NCI-H1417 treated with DMSO at 0.1 percent for 48 hours (cell line): Measurements from ENCODE around the gene SLC29A2.
"Not testable (repeated sequence)": the region's sequence is repeated elsewhere in the genome, so short reads cannot be mapped to it uniquely, and the experiment has no call there.

Experiments
- DNase-seq: peaks from one replicate; lab custom pipeline; 2025; lab: John Stamatoyannopoulos, UW

Gene SLC29A2

DNA sequence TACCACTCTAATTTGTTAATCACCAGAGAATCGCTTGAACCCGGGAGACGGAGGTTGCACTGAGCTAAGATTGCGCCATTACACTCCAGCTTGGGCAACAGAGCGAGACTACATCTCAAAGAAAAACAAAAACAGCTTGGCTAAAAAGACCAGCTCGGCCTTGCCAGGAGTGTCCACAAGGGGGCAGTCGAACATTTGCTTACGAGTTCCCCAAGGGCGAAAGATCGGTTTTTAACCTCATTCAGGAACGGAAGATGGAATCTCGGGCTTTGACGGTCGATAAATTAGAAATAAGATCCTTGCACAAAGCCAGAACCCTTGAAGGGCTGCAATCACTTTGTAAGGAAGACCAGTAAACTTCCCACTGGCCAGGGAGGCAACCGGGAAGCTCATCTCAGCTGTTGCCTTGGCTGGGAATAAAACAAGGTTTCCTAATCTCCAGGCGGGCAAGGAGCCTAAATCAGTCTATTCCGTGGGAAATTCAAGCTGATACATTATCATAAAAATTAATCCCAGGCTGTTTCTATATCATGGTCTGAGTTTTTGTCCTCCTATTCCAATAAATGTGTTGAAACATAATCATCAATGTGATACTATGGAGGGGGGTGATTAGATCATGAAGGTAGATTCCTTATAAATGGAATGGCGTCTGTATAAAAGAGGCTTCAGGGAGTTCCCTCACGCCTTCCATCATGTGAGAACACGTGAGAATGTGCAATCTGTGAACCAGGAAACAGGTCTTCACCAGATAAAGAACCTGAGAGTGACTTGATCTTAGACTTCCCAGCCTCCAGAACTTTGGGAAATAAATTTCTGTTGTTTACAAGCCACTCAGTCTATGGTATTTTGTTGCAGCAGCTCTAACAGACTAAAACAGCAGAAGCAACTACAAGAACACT is 14.9 kb upstream of the SLC29A2 start:
- peak; percentile 62 for DNase-seq

DNA sequence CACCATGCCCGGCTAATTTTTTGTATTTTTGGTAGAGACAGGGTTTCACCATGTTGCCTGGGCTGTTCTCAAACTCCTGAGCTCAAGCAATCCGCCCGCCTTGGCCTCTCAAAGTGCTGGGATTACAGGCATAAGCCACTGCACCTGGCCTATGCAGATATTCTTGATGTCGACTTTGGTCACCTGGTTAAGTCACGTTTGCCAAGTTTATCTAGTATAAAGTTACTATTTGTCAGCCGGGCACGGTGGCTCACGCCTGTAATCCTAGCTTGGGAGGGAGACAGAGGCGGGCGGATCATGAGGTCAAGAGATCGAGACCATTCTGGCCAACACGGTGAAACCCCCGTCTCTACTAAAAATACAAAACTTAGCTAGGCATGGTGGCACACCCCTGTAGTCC is 12.8 kb upstream of the SLC29A2 start:
- not testable (repeated sequence) for DNase-seq

- DNase-seq, result not testable (repeated sequence)
Observed at GRCh38 chr11:66380264-66380663, 8.7 kb upstream of the SLC29A2 start.

GRCh38 chr11:66373690-66374287 is 2.2 kb upstream of the SLC29A2 start:
- DNase-seq, result not testable (repeated sequence)

DNA sequence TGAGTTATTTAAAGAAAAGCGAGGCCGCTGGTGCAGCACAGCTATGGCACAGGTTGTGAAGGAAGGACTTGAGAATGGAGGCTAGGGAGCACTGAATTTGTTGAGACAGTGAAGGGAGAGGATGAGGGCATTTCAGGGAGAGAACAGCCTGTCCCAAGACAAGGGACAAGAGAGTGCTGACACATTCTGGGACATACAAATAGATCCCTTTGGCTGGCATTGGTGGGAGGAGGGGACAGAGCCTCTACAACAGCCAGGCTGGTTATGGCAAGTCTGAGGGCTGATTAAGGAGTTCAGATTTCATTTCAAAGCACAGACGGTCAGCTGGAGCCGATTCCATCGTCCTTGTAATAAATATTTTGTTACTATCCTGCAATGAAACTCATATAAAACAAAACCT is 1.7 kb upstream of the SLC29A2 start:
- DNase-seq, result no peak

GRCh38 chr11:66369073-66369894 is 2.3 kb downstream of the SLC29A2 start:
- no peak for DNase-seq

DNA sequence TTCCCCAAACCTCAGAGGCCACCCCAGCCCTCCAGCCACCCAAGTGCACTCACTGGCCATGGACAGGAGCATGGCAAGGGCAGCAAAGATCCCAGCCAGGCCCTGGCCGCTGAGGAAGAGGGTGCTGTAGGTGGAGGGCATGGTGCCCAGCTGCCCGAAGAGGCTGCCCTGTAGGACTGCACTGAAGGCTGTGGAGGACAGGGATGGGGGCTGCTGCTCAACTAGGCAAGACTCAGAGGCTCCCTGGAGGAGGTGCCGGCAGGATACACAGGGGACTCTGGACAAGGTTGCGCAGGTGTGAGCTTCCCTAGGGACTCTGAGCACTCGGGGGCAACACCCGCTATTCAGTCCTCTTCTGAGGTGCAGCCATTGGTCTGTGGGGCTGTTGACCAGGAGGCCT is 3.1 kb downstream of the SLC29A2 start:
- DNase-seq, result no peak

DNA sequence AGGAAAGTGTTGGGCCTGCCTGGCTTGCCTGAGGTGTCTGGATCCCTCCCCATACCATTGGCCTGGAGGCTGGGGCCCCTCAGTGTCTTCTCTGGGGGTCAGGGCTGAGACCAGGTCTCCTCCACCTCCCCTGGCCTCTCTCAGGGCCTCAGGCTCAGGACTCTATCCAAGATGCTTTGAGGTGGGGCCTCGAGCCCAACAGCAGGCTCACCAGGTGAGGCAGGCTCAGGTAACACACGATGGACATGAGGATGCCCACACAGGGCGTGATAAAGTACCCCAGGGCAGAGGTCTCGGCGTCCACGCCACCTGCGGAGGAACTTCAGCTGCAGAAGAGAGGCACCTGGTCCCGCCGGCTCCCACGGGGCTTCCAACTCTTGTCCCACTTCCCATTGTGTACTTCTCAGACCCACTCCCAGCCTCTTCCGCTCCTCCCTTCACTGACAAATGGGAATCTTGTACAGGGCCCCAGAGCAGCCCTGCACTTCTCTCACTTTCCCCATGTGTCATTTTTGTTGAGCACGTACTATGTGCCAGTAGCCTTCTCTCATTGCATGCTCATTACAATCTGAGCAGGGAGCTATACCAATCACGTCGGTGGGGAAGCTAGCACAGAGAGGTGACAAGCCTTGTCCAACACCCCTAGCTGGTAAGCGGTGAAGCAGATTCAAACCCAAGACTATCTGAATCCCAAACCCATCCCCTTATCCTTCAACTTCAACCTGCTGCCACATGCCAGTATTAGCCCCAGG is 3.8 kb downstream of the SLC29A2 start:
- no peak for DNase-seq

GRCh38 chr11:66366844-66367477 is 4.6 kb downstream of the SLC29A2 start:
- DNase-seq, result no peak

DNA sequence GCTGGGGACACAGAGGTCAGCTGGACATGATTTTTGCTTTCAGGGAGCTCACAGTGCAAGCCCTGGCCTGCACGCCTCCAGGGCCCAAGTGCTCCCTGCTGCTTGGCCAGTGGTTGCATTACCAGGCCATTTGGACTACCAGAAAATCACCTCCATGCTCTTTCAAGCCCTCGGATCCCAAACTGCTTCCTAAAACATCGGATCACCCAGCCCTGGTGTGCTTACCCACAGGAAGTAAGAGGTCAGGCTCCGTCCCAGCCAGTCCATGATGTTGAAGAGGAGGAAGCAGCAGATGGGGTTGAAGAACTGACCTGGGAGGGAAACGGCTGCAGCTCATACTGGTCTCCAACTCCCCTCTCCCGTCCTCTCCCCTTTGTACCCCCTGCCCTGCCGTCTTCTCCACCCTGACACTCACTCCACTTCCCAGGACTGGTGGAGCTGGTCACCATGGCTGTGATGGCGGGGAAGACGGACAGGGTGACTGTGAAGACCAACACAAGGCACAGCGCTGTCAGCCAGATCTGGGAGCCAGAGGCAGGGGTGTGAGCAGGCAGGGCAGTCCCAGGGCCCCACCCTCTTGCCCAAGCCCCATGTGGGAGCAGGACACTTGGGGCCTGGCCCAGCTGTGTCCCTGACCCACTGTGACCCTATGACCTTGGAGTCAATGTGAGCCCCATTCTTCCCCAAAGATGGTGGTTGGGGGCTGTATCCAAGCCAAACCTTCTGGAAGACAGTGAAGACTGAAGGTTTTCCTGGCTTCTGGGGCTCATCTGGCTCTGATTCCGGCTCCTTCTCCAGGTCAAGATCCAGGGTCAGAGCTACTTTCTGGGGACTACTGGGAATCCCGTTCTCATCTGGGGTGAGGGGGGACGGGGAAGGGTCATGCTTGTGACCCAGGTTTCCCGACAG is 5.6 kb downstream of the SLC29A2 start:
- DNase-seq, result no peak

DNA sequence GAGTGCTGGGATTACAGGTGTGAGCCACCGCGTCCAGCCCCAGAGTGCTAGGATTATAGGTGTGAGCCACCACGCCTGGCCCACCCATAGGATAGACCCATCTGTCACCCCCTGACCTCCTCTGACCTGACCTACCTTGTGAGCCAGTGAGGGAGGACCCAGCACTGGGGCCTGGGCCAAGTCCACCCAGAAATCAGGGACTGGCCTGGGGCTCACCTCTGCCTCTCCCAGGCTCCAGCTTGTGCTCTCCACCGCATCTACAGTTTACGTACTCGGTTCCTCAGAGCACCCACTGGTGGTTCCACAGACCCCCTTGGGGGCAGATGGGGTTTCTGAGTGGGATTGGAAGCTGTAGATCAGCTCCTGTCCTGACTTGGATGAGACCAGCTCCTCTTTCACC is 6.4 kb downstream of the SLC29A2 start:
- no peak for DNase-seq

DNA sequence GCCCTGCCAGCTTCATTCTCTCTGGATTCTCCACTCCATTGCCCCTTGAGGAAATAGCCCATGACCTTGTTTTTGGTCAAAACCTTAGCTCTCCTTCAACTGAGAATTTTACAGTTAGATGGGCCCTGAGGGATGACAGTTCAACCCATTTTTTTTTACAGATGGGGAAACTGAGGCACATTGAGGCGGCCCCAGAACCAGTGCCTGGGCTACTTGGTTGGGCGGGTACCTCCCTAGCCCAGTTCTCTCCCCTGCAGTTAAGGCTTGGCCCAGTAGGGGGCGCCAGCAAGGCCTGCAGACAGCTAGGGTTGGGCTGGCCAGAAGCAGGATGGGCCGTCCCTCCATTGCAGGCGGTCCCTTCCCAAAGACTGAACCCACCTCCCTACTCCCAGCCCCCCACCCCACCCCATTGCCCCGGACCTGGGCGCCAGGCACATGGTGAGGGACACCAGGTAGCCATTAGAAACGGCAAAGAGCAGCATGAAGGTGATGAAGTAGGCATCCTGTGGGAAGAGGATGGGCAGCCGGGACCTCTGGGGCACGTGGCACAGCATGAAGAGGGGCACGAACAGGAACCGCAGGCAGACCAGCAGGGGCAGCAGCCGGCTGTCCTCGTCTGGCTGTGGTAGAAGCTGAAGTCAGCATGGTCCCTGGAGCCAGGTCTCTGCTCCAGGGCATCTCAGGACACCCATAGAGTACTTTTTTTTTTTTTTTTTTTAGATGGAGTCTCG is 7.6 kb downstream of the SLC29A2 start:
- no peak for DNase-seq

DNA sequence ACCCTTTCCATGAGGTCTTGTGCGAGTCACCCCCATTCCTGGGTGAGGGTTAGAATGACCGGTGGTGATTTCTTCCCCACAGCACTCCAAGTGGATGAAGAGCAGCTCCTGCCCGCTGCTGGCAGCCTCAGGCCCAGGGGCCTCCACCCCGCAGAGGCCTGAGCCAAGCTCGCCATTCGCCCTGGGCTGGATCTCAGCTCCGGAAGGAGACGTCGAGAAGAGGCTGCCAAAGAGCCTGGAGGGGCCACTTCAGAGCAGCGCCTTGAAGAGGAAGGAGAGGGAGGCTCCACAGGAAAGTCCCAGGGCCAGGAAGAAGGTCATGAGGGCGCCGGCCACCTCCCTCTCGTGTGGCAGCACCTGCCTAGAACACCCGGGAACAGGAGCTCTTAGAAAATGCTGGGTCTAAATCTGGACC is 8.4 kb downstream of the SLC29A2 start:
- no peak for DNase-seq

- DNase-seq, result no peak
Observed at GRCh38 chr11:66362481-66363147, 8.9 kb downstream of the SLC29A2 start.

DNA sequence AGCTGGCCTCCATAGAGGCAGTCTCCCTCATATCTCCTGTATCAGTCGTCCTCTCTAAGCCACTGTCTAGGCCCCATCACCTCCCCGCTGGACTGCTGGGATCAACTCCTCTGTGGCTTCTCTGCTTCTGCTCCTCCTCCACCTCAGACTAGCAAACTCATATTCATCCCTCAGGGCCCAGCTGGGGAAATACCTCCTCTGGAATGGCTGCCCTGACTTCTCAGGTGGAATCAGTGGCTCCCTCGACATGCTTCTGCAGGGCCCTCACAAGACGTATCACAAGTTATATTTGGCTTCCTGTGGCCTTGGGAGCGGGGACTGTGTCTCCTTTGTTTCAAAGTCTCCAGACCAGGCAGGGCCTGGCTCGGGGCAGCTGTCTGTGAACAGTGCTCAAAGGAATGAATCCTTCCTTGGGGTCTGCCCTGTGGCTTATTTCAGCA is 10.0 kb downstream of the SLC29A2 start:
- no peak for DNase-seq

DNA sequence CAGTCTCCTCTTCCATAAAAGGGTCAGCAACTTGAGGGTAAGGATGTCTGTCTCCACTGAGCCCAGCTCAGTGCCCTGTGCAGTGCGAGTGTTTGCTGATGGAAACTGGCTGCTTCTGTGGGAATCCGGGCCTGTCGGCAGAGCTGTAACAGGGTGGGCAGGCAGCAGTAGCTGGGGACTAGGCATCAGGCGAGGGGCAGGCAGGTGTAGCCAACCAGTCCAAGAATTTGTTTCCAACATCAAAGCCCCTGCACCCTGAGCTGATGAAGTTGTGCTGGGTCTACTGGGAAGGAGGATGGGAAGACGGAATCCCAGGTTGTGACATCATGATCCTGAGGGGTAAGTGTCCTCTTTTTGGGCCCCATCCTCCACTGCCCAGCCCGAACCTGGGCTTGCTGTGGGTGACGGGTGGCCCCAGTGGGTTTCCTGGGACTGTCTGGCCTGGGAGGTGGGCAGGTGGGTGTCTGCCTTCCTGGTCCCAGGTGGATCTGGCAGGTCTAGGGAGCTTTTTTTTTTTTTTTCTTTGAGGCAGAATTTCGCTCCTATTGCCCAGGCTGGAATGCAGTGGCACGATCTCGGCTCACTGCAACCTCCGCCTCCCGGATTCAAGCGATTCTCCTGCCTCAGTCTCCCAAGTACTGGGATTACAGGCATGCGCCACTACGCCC is 11.0 kb downstream of the SLC29A2 start:
- no peak for DNase-seq

- no peak for DNase-seq
Observed at GRCh38 chr11:66359662-66360087, 11.9 kb downstream of the SLC29A2 start.

- DNase-seq, result not testable (repeated sequence)
Observed at GRCh38 chr11:66350560-66351235, 20.9 kb downstream of the SLC29A2 start.
